Limb (tissue), 2 donors: ENCODE results near the gene PDE4B.
"Not testable (repeated sequence)": the region's sequence is repeated elsewhere in the genome, so short reads cannot be mapped to it uniquely, and the experiment has no call there.

Source experiments
- DNase-seq, 2 donors: peaks; one replicate each; pipeline ENCODE4 v3.0.0-alpha.2; 2016; ENCODE audit errors: extremely low spot score in 2 of 2

The PDE4B gene

GRCh38 chr1:65813956-65814355 is 21.3 kb downstream of the PDE4B start:
- no peak for DNase-seq

- DNase-seq: no peak
These were observed 22.1 kb downstream of the PDE4B start for GRCh38 chr1:65814752-65815151.

- DNase-seq: no peak
These were observed 25.2 kb downstream of the PDE4B start for GRCh38 chr1:65817891-65818290.

GRCh38 chr1:65818966-65819365 is 26.3 kb downstream of the PDE4B start:
- DNase-seq: no peak

GRCh38 chr1:65820983-65821382 is 28.3 kb downstream of the PDE4B start:
- DNase-seq: no peak

GRCh38 chr1:65821386-65821785 is 28.7 kb downstream of the PDE4B start:
- no peak for DNase-seq

GRCh38 chr1:65824103-65824502 is 31.4 kb downstream of the PDE4B start:
- no peak for DNase-seq

- DNase-seq: no peak
These were observed 33.0 kb downstream of the PDE4B start for GRCh38 chr1:65825741-65826140.

GRCh38 chr1:65826782-65827181 is 34.1 kb downstream of the PDE4B start:
- DNase-seq: no peak

- no peak for DNase-seq
These were observed 34.7 kb downstream of the PDE4B start for GRCh38 chr1:65827346-65827745.

GRCh38 chr1:65830306-65830705 is 37.6 kb downstream of the PDE4B start:
- no peak for DNase-seq

- no peak for DNase-seq
These were observed 39.6 kb downstream of the PDE4B start for GRCh38 chr1:65832296-65832695.

- DNase-seq: no peak
These were observed 44.0 kb downstream of the PDE4B start for GRCh38 chr1:65836686-65837085.

- no peak for DNase-seq
These were observed 48.0 kb downstream of the PDE4B start for GRCh38 chr1:65840683-65841082.

- DNase-seq: no peak
These were observed 51.6 kb downstream of the PDE4B start for GRCh38 chr1:65844296-65844695.

- DNase-seq: no peak
These were observed 52.3 kb downstream of the PDE4B start for GRCh38 chr1:65844821-65845534.

GRCh38 chr1:65845535-65846060 is 52.9 kb downstream of the PDE4B start:
- DNase-seq: no peak

- no peak for DNase-seq
These were observed 54.2 kb downstream of the PDE4B start for GRCh38 chr1:65846866-65847265.

- no peak for DNase-seq
These were observed 57.6 kb downstream of the PDE4B start for GRCh38 chr1:65850281-65850680.

- DNase-seq: not testable (repeated sequence)
These were observed 63.9 kb downstream of the PDE4B start for GRCh38 chr1:65856591-65856990.

- DNase-seq: no peak
These were observed 73.7 kb downstream of the PDE4B start for GRCh38 chr1:65866439-65866838.

- no peak for DNase-seq
These were observed 79.6 kb downstream of the PDE4B start for GRCh38 chr1:65872301-65872700.

GRCh38 chr1:65878342-65878741 is 85.6 kb downstream of the PDE4B start:
- DNase-seq: not testable (repeated sequence)

- DNase-seq: no peak
These were observed 87.9 kb downstream of the PDE4B start for GRCh38 chr1:65880611-65881010.
